AG08396 (cell line): ENCODE results near the gene TRIM37.

Experiments
- DNase-seq: peaks from one replicate; pipeline ENCODE4 v3.0.0; 2012; ENCODE audit warnings: low spot score, mixed read lengths

Gene TRIM37

GRCh38 chr17:58932956-58933355 lies 173.7 kb downstream of the TRIM37 start:
- DNase-seq = no peak
